ENCODE results near the gene RGL3. TPM values are rescaled to one million over a fixed set of nuclear protein-coding genes. Genes with fewer than 3 reads are reported as not detected.

The RGL3 gene
- total RNA-seq, 1 experiment from 2014 or later, result 65.9 TPM

DNA sequence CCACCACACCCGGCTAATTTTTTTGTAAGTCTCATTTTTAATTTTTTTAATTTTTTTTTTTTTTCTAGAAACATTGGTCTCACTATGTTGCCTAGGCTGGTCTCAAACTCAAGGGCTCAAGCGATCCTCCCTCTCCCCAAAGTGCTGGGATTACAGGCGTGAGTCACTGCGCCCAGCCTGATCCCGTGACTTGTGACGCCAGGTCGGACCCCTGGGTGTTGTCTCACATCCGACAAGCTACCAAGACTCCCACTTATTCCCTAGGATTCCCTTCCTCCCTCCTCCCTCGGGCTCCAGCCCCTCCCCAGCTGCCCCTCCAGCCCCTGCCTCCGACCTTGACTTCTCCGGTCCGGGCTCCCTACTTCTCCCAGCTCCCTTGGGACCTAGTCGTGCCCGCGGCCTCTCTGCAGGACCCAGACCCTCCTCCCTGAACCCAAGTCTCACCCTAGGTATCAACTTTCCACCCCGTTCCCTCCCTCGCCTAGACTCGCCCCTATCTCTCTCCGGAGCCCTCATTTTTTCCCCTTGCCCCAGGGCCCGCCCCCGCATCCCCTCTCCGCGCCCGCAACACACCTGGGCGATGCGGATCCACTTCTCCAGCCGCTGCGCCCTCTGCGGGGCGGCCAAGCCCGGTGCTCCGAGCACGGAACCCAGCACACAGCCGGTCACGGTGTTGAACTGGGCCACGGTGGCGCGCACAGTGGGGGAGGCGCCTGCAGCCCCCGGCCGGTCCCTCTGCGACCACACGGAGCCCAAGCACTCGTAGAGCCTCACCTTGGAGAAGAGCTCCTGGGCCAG, 13.1 kb downstream of the RGL3 start:
- Mint-ChIP-seq H3K36me3 (ENCODE audit: insufficient read depth in 1 of 3, low read depth in 3 of 3) (peaks cover 9 to 50% (median 36%) of the 10 kb centered on the region in 3 experiments; a peak in 6 of 7 replicates), H3K27ac (peak overlapping the region in 1 of 3 experiments; percentile 70; a peak in 1 of 7 replicates), H3K4me1 (peaks cover 2 to 6% of the 10 kb centered on the region in 2 experiments; a peak in 1 of 4 replicates), H3K27me3 (ENCODE audit: low read depth) (no peaks in the 10 kb centered on the region), H3K4me3 (peak overlapping the region in 1 of 2 experiments; percentile 61; a peak in 1 of 5 replicates), H3K9me3 (no peaks in the 10 kb centered on the region)
- Histone ChIP-seq H4K91ac (ENCODE audit: insufficient read length, low read depth, low read length) (no peak overlapping the region), H3K9me3 (ENCODE audit: control insufficient read depth, low read depth, low read length) (no peaks in the 10 kb centered on the region), H3K14ac (ENCODE audit: insufficient read depth, low read length) (no peak overlapping the region), H3K23ac (ENCODE audit: insufficient read length, low read depth, low read length) (no peak overlapping the region), H4K20me1 (ENCODE audit: control insufficient read depth, insufficient read depth, insufficient read length) (no peaks in the 10 kb centered on the region), H2BK5ac (ENCODE audit: insufficient read length, low read length) (no peak overlapping the region), H2BK12ac (ENCODE audit: insufficient read length, low read depth, low read length) (no peak overlapping the region), H2BK120ac (ENCODE audit: low read depth, low read length, poor library complexity, severe bottlenecking) (no peak overlapping the region), H3K79me2 (ENCODE audit: insufficient read depth, low read length) (no peaks in the 10 kb centered on the region), H2BK15ac (ENCODE audit: low read depth, low read length) (no peak overlapping the region), H2AFZ (ENCODE audit: low read length) (no peak overlapping the region), H3K56ac (ENCODE audit: insufficient read length, low read depth, low read length) (no peak overlapping the region), H2AK5ac (ENCODE audit: insufficient read length, low read length) (no peak overlapping the region), H3K27ac (ENCODE audit: insufficient read length, low read depth, low read length) (no peak overlapping the region), H3K4ac (ENCODE audit: low read depth, low read length) (no peak overlapping the region), H2BK20ac (ENCODE audit: low read depth, low read length, poor library complexity, severe bottlenecking) (no peak overlapping the region), H3T11ph (ENCODE audit: low read length) (no peak overlapping the region), H3K9ac (ENCODE audit: extremely low read depth, insufficient read length, low read length) (no peak overlapping the region), H3K23me2 (ENCODE audit: insufficient read length, low read depth, low read length, poor library complexity, severe bottlenecking) (no peaks in the 10 kb centered on the region), H3K27me3 (ENCODE audit: insufficient read depth, low read length) (no peaks in the 10 kb centered on the region), H3K79me1 (ENCODE audit: insufficient read depth, low read depth, low read length, poor library complexity, severe bottlenecking) (no peaks in the 10 kb centered on the region), H3K4me2 (ENCODE audit: insufficient read depth, insufficient read length, low read length) (no peak overlapping the region), H4K8ac (replicated peaks; ENCODE audit: insufficient read length, low read depth, low read length) (no peak overlapping the region), H4K5ac (ENCODE audit: insufficient read length, low read depth, low read length) (no peak overlapping the region), H3K18ac (ENCODE audit: insufficient read length, low read depth, low read length) (no peak overlapping the region), H3K4me1 (ENCODE audit: insufficient read depth, low read length) (no peaks in the 10 kb centered on the region)
- DNase-seq, result peak; percentile 79
- peak; percentile 45; the same call in 1 of the 3 replicates for TF ChIP-seq CTCF (conservative IDR thresholded peaks at IDR 0.05)
- no CpG with 5 or more reads among the region's 44 CpGs for WGBS (ENCODE audit: extremely low coverage, insufficient read length, low lambda C conversion rate)

Data from H9 (cell line).